ENCODE measurements around the gene KRT77.

The KRT77 gene

DNA sequence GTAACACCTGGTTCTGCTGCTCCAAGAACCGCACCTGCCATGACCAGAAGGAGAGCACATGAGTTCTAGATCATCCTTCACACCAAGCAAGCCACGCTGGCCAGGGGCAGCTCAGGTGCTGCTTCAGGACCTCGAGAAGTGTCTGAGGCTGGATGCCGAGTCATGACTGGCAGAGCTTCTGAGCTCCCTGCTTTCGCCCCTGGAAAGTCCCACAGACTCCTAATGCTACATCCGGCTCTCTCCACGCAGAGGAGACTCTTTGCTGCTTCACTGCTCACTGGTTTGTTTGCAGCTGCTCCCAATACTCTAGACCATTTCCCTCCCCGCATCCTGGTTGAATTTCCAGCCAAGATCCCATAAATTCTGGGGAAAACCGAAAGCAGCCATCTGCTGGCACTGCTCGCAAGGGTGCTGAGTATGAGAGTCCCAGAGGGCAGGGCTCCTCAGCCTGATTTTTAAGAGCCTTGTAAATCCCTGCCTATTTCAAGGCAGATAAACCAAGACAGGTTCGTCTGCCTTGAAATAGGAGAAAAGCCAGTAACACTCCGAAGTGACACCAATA, 52.7 kb downstream of the KRT77 start:
- DNase-seq: no peak

DNA sequence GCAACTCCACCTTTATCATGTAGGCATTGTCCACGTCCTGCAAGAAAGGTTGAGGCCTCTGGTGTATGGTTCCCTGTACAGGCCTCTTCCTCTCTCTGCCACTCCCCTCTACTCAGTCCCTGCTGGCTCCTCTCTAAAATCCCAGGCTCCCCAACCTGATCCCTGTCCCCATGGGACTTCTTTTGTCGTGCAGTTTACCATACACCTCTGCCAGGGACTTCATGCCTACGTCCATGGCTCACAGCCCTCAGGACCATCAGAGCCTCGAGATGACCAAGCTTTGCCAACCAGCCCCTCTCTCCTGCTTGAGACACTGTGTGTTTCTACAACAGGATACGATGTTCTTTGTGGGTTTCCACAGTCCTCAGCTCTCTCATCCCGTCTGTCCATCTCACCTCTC, 54.3 kb downstream of the KRT77 start:
- DNase-seq: no peak

DNA sequence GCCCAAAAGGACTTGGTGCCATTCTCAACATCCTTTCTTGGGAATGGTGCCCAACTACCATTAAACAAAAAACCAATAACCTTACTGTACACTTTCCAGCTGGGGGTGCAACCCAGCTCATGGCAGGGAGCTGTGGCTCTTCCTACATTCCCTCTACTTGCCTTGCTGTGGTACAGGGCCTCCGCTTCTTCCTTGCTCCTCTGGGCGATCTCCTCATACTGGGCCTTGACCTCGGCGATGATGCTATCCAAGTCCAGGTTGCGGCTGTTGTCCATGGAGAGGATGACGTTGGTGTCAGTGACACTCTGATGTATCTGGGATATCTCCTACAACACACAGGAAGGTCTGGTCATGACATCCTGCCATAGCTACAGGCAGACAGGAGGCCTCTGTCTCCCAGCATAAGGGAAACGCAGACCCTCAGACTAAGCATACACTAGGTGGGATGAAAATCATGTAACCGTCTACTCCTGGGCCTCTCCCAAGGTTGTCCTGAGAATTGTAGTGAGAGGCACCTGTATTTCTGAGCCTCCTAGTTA, 55.2 kb downstream of the KRT77 start:
- no peak for DNase-seq

DNA sequence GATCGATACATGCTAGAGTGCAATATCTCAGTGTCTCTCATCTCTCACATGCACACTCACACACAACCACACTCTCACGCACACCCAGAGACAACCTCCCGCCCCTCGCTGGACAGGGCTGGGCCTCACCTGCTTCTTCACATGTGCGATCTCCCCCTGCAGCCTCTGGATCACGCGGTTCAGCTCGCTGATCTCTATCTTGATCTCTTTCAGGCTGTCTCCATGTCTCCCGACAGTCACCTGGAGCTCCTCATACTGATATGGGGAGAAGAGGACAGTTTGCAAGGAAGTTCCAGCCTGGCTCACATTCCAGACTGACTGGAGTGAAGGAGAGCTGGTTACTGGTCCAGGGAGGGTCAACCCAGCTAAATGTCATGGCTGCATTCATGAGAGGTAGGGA, 55.7 kb downstream of the KRT77 start:
- no peak for DNase-seq

DNA sequence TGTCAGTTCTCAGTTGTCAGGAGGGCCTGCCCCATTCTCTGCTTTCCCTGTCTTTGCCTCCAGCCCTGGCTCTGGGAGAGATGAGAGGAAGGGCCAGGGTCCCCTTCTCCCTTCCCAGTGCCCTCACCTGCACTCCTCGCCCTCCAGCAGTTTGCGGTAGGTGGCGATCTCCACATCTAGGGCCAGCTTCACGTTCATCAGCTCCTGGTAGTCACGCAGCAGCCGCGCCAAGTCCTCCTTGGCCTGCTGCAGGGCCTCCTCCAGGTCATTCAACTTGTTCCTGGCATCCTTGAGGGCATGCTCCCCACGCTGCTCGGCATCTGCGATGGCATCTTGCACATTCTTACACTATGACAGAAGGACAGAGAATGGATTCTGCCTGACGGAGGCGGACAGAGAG, 56.7 kb downstream of the KRT77 start:
- no peak for DNase-seq

DNA sequence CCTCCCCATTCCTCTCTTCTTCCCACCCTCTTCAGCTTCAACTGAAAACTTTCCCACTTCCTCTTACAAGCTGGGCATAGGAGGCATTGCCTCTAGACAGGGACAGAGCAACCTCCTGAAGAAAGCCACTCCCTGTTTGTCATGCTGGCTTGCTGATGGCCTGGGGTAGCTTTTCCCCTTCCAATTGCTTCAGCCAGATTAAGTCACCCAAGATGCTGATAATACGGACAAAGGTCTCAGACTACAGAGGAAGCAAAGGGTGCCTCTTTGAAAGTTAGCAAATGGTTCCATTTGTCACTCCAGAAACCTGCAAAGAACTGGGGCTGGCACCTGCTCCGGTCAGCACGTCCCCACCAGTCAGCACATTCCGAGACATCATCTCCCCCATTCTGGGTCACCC, 57.3 kb downstream of the KRT77 start:
- no peak for DNase-seq

DNA sequence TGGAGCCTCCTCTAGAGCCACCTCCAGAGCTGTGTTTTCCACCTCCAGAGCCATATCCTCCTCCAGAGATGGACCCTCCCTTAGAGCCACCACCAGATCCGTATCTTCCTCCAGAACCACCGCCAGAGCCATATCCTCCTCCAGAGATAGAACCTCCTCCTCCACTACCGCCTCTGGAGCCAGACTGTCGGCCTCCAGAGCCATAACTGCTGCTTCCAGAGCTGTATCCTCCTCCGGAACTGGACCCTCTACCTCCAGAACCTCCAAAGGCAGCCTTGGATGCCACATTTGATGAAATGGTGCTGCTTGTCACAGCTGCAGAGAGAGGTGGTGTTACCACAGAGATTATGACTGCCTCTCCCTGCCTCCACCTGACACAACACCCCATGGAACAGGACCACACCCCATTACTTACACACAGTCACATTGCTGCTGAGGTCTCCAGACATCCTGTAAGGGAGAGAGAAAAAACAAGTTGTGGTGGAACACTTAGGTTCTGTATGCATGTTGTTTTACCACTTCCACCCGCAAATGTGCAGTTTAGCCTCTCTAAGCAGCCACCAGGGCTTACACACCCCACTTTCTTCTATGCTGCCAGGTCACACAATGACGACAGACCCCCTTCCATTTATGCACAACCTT, 58.1 kb downstream of the KRT77 start:
- no peak for DNase-seq

DNA sequence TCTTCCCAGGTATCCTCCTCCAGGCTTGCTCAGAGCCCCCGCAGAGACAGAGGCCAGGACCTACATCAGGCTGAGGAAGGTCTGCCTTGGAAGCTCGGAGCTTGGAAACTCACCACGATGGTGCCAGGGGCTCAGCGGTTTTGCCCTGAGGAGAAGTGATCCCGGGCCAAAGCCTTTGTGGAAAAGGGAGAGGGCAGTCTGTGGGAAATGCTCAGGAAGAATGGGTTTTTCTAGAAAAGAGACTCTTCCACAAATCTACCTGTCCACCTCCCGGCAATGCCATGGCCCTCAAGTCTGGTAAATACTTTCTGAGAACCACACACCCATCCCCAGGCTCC, 59.3 kb downstream of the KRT77 start:
- DNase-seq: no peak

DNA sequence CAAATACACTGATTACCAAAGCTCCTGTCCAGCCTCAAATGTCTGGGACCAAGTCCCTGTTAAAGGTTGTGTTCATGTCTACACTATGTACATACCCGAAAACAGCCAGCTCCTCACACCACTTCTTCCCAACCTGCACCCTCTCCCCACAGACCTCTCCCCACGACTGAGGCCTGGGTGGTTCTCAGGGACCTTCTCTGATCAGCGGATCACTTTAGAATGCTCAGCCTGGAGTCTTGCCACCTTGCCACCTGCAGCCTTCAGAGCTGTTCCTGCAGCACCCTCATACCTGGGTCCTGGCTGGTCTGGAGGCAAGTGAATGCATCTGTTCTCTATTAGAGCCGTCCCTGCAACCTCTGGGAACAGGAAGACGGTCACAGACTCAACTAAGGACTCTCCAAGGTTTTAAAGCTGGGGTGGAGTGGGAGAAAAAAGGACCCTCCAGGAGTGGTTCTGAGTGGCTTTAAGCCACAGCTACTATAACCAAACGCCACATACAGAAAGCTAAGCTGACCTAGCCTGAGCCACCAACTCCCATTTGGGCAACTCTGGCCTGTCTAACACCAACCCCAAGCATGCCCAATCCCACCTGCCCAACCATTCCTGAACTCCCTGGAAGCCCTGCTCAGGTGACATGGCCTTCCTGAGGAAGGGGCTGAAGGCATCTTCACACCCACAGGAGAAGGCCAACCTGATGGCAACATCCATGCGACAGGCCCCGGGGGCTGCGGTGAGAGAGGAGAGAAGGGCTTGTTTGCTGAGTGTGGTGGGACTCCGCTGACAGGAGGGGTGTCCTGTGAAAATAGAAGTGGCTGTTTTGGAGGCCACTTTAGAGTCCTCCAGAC, 59.9 kb downstream of the KRT77 start:
- no peak for DNase-seq

DNA sequence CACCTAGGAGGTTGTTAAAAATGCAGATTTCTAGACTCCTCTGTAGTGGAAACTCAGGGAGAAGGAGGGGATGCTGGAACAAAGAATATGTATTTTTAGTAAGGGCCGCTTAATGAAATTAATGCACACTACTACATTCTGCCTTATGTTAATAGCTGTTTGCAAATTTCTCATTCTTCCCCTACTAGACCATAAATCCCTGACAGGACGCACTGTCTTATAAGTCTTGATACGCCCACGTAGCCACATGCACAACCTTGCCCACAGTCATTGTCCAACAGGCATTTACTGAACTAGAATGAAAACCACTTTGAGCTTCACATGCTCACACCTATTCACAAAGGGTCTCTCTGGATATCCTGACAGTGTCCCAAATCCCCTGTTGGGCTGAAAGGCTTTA, 61.9 kb downstream of the KRT77 start:
- DNase-seq: no peak

All from activated CD4-positive, alpha-beta T cell treated with anti-CD3 and anti-CD28 coated beads for 4 hours (primary cell).